MCF 10A (cell line): ENCODE data around the gene KRT28. TPM values are rescaled to one million over a fixed set of nuclear protein-coding genes. Genes with fewer than 3 reads are reported as not detected.
A peak's percentile ranks its signal among the peaks of the same experiment; 100 is the strongest.

Source experiments
- BruUV-seq: library from RNA; stranded (reverse); fragments of 400-500 nt; replicated peaks from 2 replicates; lab custom pipeline; 2021; lab: Mats Ljungman, UMichigan
- CTCF ChIA-PET: fragments of 300-600 bp; sonication (Branson Sonifier 250); formaldehyde crosslinking; extraction: SDS; loops from one replicate; lab custom pipeline; 2021; ENCODE audit warnings: antibody characterized with exemption, inconsistent platforms; lab: Yijun Ruan, JAX
- POLR2A ChIA-PET: fragments of 300-600, 350-650 bp; sonication (Branson Sonifier 250); formaldehyde crosslinking; extraction: SDS; loops from one replicate; lab custom pipeline; 2020; ENCODE audit warnings: antibody characterized with exemption, inconsistent platforms; lab: Yijun Ruan, JAX
- DNase-seq: peaks from one replicate; pipeline ENCODE4 v3.0.0-alpha.2; 2018; ENCODE audit not compliant: unreplicated experiment
- H3K27ac Mint-ChIP-seq: one replicate; pipeline ENCODE4 v1.8.0; 2022; ENCODE audit warnings: mild to moderate bottlenecking, low read depth, mixed read lengths; ENCODE audit not compliant: unreplicated experiment
- H3K27me3 Mint-ChIP-seq: one replicate; pipeline ENCODE4 v1.8.0; 2022; ENCODE audit warnings: mixed read lengths; ENCODE audit not compliant: insufficient read depth, unreplicated experiment
- H3K36me3 Mint-ChIP-seq: one replicate; pipeline ENCODE4 v1.8.0; 2022; ENCODE audit warnings: mild to moderate bottlenecking, moderate library complexity, mixed read lengths; ENCODE audit not compliant: insufficient read depth, unreplicated experiment
- H3K4me1 Mint-ChIP-seq: one replicate; pipeline ENCODE4 v1.8.0; 2022; ENCODE audit warnings: mixed read lengths; ENCODE audit not compliant: insufficient read depth, unreplicated experiment
- H3K4me3 Mint-ChIP-seq: one replicate; pipeline ENCODE4 v1.8.0; 2022; ENCODE audit warnings: mild to moderate bottlenecking, moderate library complexity, mixed read lengths; ENCODE audit not compliant: unreplicated experiment
- H3K9me3 Mint-ChIP-seq: one replicate; pipeline ENCODE4 v1.8.0; 2022; ENCODE audit warnings: mixed read lengths; ENCODE audit not compliant: unreplicated experiment
- CTCF ChIP-seq: fragments of 200-600 bp; IDR thresholded peaks from one replicate; pipeline ENCODE4 v1.8.0; 2022; ENCODE audit warnings: antibody characterized with exemption, mild to moderate bottlenecking; ENCODE audit not compliant: unreplicated experiment
- intact Hi-C: fragments of 100-400 bp; cut with micrococcal nuclease; formaldehyde crosslinking; loops from 2 replicates; pipeline ENCODE4 v1.14.1; 2022
- total RNA-seq: library from RNA; stranded (reverse); gene quantifications from 2 replicates; pipeline ENCODE4 v1.2.3, GENCODE V29; 2022

The KRT28 gene
- total RNA-seq, 1 experiment from 2014 or later: not detected

- Mint-ChIP-seq H3K4me3 (no peak overlapping the region), H3K4me1 (peaks cover 20% of the 10 kb centered on the region), H3K36me3 (no peaks in the 10 kb centered on the region), H3K9me3 (no peaks in the 10 kb centered on the region), H3K27me3 (no peaks in the 10 kb centered on the region), H3K27ac (no peak overlapping the region)
- intact Hi-C loops: no loop called here
- BruUV-seq: no TSS peak
- POLR2A ChIA-PET: interaction anchor here (1.4 to 13.6 kb wide), 2 partner anchors 17 to 25 kb away, joined by 6 to 352 read pairs; partner anchors contain the start of gene KRT10
- DNase-seq: no peak
- TF ChIP-seq CTCF: no peak
- CTCF ChIA-PET: interaction anchor here (0.6 kb wide), 1 partner anchor 595 kb away, joined by 3 read pairs; no protein-coding TSS in a partner anchor
These were observed 44.9 kb upstream of the KRT28 start for GRCh38 chr17:40844671-40845107.

- CTCF ChIA-PET: interaction anchor here (0.6 kb wide), 1 partner anchor 805 kb away, joined by 4 read pairs; no protein-coding TSS in a partner anchor
- POLR2A ChIA-PET: interaction anchor here (0.6 to 3.3 kb wide), 8 partner anchors 9 to 631 kb away, joined by 3 to 14 read pairs (median 4); no protein-coding TSS in a partner anchor
- no peaks in the 10 kb centered on the region for H3K27me3 Mint-ChIP-seq
These were observed 43.5 kb upstream of the KRT28 start for GRCh38 chr17:40843242-40843641.

GRCh38 chr17:40841246-40841645 lies 41.5 kb upstream of the KRT28 start:
- intact Hi-C loops: no loop called here
- CTCF ChIA-PET: no interaction called here
- Mint-ChIP-seq H3K4me1 (peaks cover 4% of the 10 kb centered on the region), H3K9me3 (no peaks in the 10 kb centered on the region), H3K4me3 (no peak overlapping the region), H3K27ac (peak overlapping the region; percentile 12), H3K27me3 (no peaks in the 10 kb centered on the region), H3K36me3 (peaks cover 9% of the 10 kb centered on the region)
- no peak for DNase-seq
- TF ChIP-seq CTCF: no peak
- BruUV-seq: no TSS peak
- POLR2A ChIA-PET: interaction anchor here (0.6 to 3.3 kb wide), 3 partner anchors 13 to 677 kb away, joined by 3 to 14 read pairs (median 6); partner anchors contain the start of gene KRT15

More at GRCh38 chr17:40843242-40843641, 43.5 kb upstream of the KRT28 start:
- Mint-ChIP-seq H3K9me3 (no peaks in the 10 kb centered on the region), H3K4me1 (peaks cover 8% of the 10 kb centered on the region), H3K27ac (no peak overlapping the region), H3K4me3 (no peak overlapping the region), H3K36me3 (no peaks in the 10 kb centered on the region)
- DNase-seq: no peak
- no TSS peak for BruUV-seq
- intact Hi-C loops: no loop called here
- no peak for TF ChIP-seq CTCF

GRCh38 chr17:40839194-40839593 lies 39.4 kb upstream of the KRT28 start:
- DNase-seq: no peak
- H3K4me1 Mint-ChIP-seq: peaks cover 4% of the 10 kb centered on the region
- no TSS peak for BruUV-seq
- H3K27ac Mint-ChIP-seq: no peak overlapping the region
- ChIA-PET POLR2A (interaction anchor here (0.6 to 1.7 kb wide), 8 partner anchors 8 to 351 kb away, joined by 3 to 9 read pairs (median 4); no protein-coding TSS in a partner anchor), CTCF (interaction anchor here (0.6 to 1.0 kb wide), 6 partner anchors 14 to 816 kb away, joined by 3 to 5 read pairs (median 3); no protein-coding TSS in a partner anchor)
- intact Hi-C loops: no loop called here
- TF ChIP-seq CTCF: no peak
- H3K36me3 Mint-ChIP-seq: peaks cover 19% of the 10 kb centered on the region
- no peak overlapping the region for H3K4me3 Mint-ChIP-seq
- H3K9me3 Mint-ChIP-seq: no peaks in the 10 kb centered on the region
- no peaks in the 10 kb centered on the region for H3K27me3 Mint-ChIP-seq
